ENCODE data around the gene ENAH. TPM values are rescaled to one million over a fixed set of nuclear protein-coding genes. Genes with fewer than 3 reads are reported as not detected.

The ENAH gene
- total and polyA plus RNA-seq, 10 donors = 5.1 to 98.1 (median 44.8) TPM

GRCh38 chr1:225537554-225538251 is 115.2 kb downstream of the ENAH start:
- Histone ChIP-seq H3K27me3 (replicated peaks in 1 of 7) (no peaks in the 10 kb centered on the region), H3K4me1 (peaks cover 0 to 14% (median 1%) of the 10 kb centered on the region in 6 donors), H3K9me3 (no peaks in the 10 kb centered on the region), H3K27ac (no peak overlapping the region), H3K4me3 (no peak overlapping the region), H3K36me3 (no peaks in the 10 kb centered on the region)
- WGBS, 5 donors = 75 to 86% (median 80%) methylated on average over 10 of the region's 10 CpGs
- no peak for DNase-seq
- TF ChIP-seq POLR2A (IDR thresholded peaks at IDR 0.05) (no peak), POLR2AphosphoS5 (IDR thresholded peaks at IDR 0.05) (no peak)
- TF ChIP-seq, protein P1, sequence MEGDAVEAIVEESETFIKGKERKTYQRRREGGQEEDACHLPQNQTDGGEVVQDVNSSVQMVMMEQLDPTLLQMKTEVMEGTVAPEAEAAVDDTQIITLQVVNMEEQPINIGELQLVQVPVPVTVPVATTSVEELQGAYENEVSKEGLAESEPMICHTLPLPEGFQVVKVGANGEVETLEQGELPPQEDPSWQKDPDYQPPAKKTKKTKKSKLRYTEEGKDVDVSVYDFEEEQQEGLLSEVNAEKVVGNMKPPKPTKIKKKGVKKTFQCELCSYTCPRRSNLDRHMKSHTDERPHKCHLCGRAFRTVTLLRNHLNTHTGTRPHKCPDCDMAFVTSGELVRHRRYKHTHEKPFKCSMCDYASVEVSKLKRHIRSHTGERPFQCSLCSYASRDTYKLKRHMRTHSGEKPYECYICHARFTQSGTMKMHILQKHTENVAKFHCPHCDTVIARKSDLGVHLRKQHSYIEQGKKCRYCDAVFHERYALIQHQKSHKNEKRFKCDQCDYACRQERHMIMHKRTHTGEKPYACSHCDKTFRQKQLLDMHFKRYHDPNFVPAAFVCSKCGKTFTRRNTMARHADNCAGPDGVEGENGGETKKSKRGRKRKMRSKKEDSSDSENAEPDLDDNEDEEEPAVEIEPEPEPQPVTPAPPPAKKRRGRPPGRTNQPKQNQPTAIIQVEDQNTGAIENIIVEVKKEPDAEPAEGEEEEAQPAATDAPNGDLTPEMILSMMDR (IDR thresholded peaks at IDR 0.05 in 8 of 11, conservative IDR thresholded peaks at IDR 0.05 in 3 of 11) = no peak
- intact Hi-C loops (cut with DNase I; ENCODE audit: low total_unique reads) = no loop called here

- Histone ChIP-seq H3K9me3 (no peaks in the 10 kb centered on the region), H3K36me3 (no peaks in the 10 kb centered on the region), H3K4me3 (no peak overlapping the region), H3K27me3 (replicated peaks in 1 of 7) (no peaks in the 10 kb centered on the region), H3K4me1 (peaks cover 0 to 14% (median 2%) of the 10 kb centered on the region in 6 donors), H3K27ac (no peak overlapping the region)
- 90 to 98% (median 94%) methylated on average over 6 of the region's 6 CpGs for WGBS, 5 donors
- DNase-seq = no peak
- intact Hi-C loops (cut with DNase I; ENCODE audit: low total_unique reads) = no loop called here
- no peak for TF ChIP-seq POLR2AphosphoS5 (IDR thresholded peaks at IDR 0.05)
- TF ChIP-seq, protein P1 (IDR thresholded peaks at IDR 0.05 in 8 of 11, conservative IDR thresholded peaks at IDR 0.05 in 3 of 11) = no peak
- TF ChIP-seq POLR2A (IDR thresholded peaks at IDR 0.05) = no peak
Measured at GRCh38 chr1:225535280-225535679, 117.6 kb downstream of the ENAH start.

- H3K27ac ChIP-seq = no peak overlapping the region
- no peaks in the 10 kb centered on the region for H3K27me3 ChIP-seq (replicated peaks in 1 of 7)
- H3K4me1 ChIP-seq = peaks cover 0 to 8% (median 2%) of the 10 kb centered on the region in 6 donors
- H3K4me3 ChIP-seq = no peak overlapping the region
- TF ChIP-seq, protein P1 (IDR thresholded peaks at IDR 0.05 in 8 of 11, conservative IDR thresholded peaks at IDR 0.05 in 3 of 11) = no peak
- no peak for TF ChIP-seq POLR2AphosphoS5 (IDR thresholded peaks at IDR 0.05)
- TF ChIP-seq POLR2A (IDR thresholded peaks at IDR 0.05) = no peak
- 85 to 95% (median 91%) methylated on average over 2 of the region's 2 CpGs for WGBS, 5 donors
- intact Hi-C loops (cut with DNase I; ENCODE audit: low total_unique reads) = no loop called here
- no peaks in the 10 kb centered on the region for H3K36me3 ChIP-seq
- H3K9me3 ChIP-seq = no peaks in the 10 kb centered on the region
- DNase-seq = no peak
Measured at GRCh38 chr1:225534772-225535171, 118.2 kb downstream of the ENAH start.

- DNase-seq = no peak
- H3K4me3 ChIP-seq = no peak overlapping the region
- no peaks in the 10 kb centered on the region for H3K27me3 ChIP-seq (replicated peaks in 1 of 7)
- H3K4me1 ChIP-seq = peaks cover 0 to 6% (median 0%) of the 10 kb centered on the region in 6 donors
- no peaks in the 10 kb centered on the region for H3K36me3 ChIP-seq
- H3K27ac ChIP-seq = no peak overlapping the region
- intact Hi-C loops (cut with DNase I; ENCODE audit: low total_unique reads) = no loop called here
- H3K9me3 ChIP-seq = no peaks in the 10 kb centered on the region
- TF ChIP-seq, protein P1 (IDR thresholded peaks at IDR 0.05 in 8 of 11, conservative IDR thresholded peaks at IDR 0.05 in 3 of 11) = no peak
- TF ChIP-seq POLR2A (IDR thresholded peaks at IDR 0.05) (no peak), POLR2AphosphoS5 (IDR thresholded peaks at IDR 0.05) (no peak)
- WGBS, 5 donors = 82 to 92% (median 89%) methylated on average over 2 of the region's 2 CpGs
Measured at GRCh38 chr1:225534135-225534534, 118.8 kb downstream of the ENAH start.
